ENCODE results near the gene MGST2. TPM values are rescaled to one million over a fixed set of nuclear protein-coding genes. Genes with fewer than 3 reads are reported as not detected.
"Not testable (repeated sequence)": the region's sequence is repeated elsewhere in the genome, so short reads cannot be mapped to it uniquely, and the experiment has no call there.

The MGST2 gene
- polyA plus RNA-seq, 1 experiment: 10.0 TPM

- DNase-seq (ENCODE audit: low read depth): no peak
- Histone ChIP-seq H3K27me3 (ENCODE audit: control insufficient read depth, insufficient read depth, low read length) (no peaks in the 10 kb centered on the region), H3K4me3 (ENCODE audit: low read depth, low read length) (no peak overlapping the region), H3K36me3 (ENCODE audit: control insufficient read depth, insufficient read depth, low read length) (no peaks in the 10 kb centered on the region)
- ChIA-PET POLR2A (no interaction called here), CTCF (no interaction called here)
- TF ChIP-seq, protein P1, sequence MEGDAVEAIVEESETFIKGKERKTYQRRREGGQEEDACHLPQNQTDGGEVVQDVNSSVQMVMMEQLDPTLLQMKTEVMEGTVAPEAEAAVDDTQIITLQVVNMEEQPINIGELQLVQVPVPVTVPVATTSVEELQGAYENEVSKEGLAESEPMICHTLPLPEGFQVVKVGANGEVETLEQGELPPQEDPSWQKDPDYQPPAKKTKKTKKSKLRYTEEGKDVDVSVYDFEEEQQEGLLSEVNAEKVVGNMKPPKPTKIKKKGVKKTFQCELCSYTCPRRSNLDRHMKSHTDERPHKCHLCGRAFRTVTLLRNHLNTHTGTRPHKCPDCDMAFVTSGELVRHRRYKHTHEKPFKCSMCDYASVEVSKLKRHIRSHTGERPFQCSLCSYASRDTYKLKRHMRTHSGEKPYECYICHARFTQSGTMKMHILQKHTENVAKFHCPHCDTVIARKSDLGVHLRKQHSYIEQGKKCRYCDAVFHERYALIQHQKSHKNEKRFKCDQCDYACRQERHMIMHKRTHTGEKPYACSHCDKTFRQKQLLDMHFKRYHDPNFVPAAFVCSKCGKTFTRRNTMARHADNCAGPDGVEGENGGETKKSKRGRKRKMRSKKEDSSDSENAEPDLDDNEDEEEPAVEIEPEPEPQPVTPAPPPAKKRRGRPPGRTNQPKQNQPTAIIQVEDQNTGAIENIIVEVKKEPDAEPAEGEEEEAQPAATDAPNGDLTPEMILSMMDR (IDR thresholded peaks at IDR 0.05; ENCODE audit: insufficient read depth, low read depth, low read length): no peak
Observed at GRCh38 chr4:139694522-139695107, 29.0 kb downstream of the MGST2 start.

DNA sequence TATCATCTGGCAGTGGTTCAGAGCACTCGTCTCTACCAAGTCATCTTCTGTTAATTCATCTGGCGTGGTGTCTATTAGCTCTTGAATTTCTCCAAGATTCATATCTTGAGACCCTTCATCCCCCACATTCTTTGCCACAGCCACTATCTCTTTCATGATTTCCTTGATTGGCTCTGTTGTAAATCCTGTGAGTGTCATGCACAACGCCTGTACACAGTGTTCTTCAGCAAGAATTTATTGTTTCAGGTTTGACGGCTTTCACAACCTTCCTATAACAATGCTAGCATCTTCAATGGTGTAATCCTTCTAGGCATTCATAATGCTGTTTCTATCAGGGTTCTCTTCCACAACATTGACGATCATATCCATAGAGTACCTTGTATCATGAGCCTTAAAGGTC, 30.9 kb downstream of the MGST2 start:
- POLR2A ChIA-PET: interaction anchor here (0.7 kb wide), 2 partner anchors 13 to 844 kb away, joined by 3 to 6 read pairs; no protein-coding TSS in a partner anchor

GRCh38 chr4:139698167-139698925, 32.7 kb downstream of the MGST2 start:
- H3K27me3 ChIP-seq (ENCODE audit: control insufficient read depth, insufficient read depth, low read length); H3K36me3 ChIP-seq (ENCODE audit: control insufficient read depth, insufficient read depth, low read length); DNase-seq (ENCODE audit: low read depth); POLR2A ChIA-PET; H3K4me3 ChIP-seq (ENCODE audit: low read depth, low read length): not testable (repeated sequence)
- CTCF ChIA-PET: interaction anchor here (0.6 to 1.8 kb wide), 2 partner anchors 11 to 444 kb away, joined by 3 to 6 read pairs; no protein-coding TSS in a partner anchor

More for the DNA sequence above, 30.9 kb downstream of the MGST2 start:
- CTCF ChIA-PET: no interaction called here
- TF ChIP-seq, protein P1 (IDR thresholded peaks at IDR 0.05; ENCODE audit: insufficient read depth, low read depth, low read length): no peak
- H3K36me3 ChIP-seq (ENCODE audit: control insufficient read depth, insufficient read depth, low read length): no peaks in the 10 kb centered on the region
- no peak for DNase-seq (ENCODE audit: low read depth)
- H3K4me3 ChIP-seq (ENCODE audit: low read depth, low read length): no peak overlapping the region
- no peaks in the 10 kb centered on the region for H3K27me3 ChIP-seq (ENCODE audit: control insufficient read depth, insufficient read depth, low read length)

DNA sequence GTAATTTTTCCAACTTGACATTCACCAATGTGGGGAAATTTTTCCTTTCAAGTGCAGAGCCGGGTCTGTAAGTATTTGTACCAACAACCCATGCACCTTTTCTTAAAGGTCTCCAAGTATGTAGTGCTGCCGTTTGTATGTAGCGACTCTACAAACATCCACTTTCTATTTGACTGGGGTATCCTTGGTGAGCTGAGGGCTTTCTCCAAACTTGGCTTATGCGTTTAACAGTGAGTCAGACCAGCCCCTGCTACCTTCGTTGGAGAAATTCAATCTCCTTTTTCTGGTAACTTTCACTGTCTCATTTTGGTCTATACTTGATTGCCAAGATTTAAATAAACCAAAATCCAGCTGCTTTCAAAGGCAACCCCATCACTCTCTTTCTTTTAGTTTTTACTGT, 34.9 kb downstream of the MGST2 start:
- TF ChIP-seq, protein P1 (IDR thresholded peaks at IDR 0.05; ENCODE audit: insufficient read depth, low read depth, low read length): no peak
- no peak for DNase-seq (ENCODE audit: low read depth)
- ChIA-PET CTCF (no interaction called here), POLR2A (no interaction called here)
- H3K4me3 ChIP-seq (ENCODE audit: low read depth, low read length): no peak overlapping the region
- no peaks in the 10 kb centered on the region for H3K27me3 ChIP-seq (ENCODE audit: control insufficient read depth, insufficient read depth, low read length)
- H3K36me3 ChIP-seq (ENCODE audit: control insufficient read depth, insufficient read depth, low read length): no peaks in the 10 kb centered on the region

DNA sequence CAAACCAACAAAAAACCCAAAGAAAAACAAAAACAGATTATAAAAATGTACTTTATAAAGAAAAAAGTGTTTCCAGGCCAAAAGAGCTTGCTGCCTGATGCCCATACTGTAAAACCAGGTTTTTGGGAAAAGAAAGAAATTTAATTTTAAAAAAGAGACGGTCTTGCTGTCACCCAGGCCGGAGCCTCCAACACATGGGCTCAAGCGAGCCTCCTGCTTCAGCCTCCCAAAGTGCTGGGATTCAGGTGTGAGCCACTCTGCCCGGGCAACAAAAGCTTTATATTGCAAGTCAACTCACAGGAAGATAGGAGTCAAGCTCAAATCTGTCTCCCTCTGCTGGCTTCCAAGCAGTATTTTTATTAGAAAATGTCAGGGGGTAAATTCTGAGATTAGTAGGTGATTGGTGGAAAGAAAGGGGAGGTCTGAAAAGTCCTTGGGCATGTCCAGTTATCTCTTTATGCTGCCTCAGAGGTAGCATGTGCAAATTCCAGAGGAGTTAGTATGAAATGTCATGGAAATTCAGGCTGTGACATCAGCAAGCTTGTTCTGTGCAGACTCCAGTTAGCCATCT, 39.4 kb downstream of the MGST2 start:
- H3K27me3 ChIP-seq (ENCODE audit: control insufficient read depth, insufficient read depth, low read length): no peaks in the 10 kb centered on the region
- no peak for DNase-seq (ENCODE audit: low read depth)
- CTCF ChIA-PET: interaction anchor here (0.7 kb wide), 1 partner anchor 135 kb away, joined by 3 read pairs; no protein-coding TSS in a partner anchor
- POLR2A ChIA-PET: no interaction called here
- no peak overlapping the region for H3K4me3 ChIP-seq (ENCODE audit: low read depth, low read length)
- no peaks in the 10 kb centered on the region for H3K36me3 ChIP-seq (ENCODE audit: control insufficient read depth, insufficient read depth, low read length)
- TF ChIP-seq, protein P1 (IDR thresholded peaks at IDR 0.05; ENCODE audit: insufficient read depth, low read depth, low read length): 0 out of 2 replicates have a peak, but pooled peaks have one; percentile 9
